H9 (cell line): Measurements from ENCODE around the gene HSPB2. TPM values are rescaled to one million over a fixed set of nuclear protein-coding genes. Genes with fewer than 3 reads are reported as not detected.
"Not testable (repeated sequence)": the region's sequence is repeated elsewhere in the genome, so short reads cannot be mapped to it uniquely, and the experiment has no call there.

Experiments
- DNase-seq: peaks from one replicate; pipeline ENCODE4 v3.0.0-alpha.2; 2017
- H2AFZ ChIP-seq: one replicate; pipeline ENCODE4 v1.6.1; 2013; ENCODE audit warnings: mild to moderate bottlenecking, low read length, control low read depth, moderate library complexity
- H2AK5ac ChIP-seq: 2 replicates; pipeline ENCODE4 v1.6.1; 2013; ENCODE audit warnings: low read length, control low read depth, mixed read lengths; ENCODE audit not compliant: insufficient read length
- H2BK120ac ChIP-seq: one replicate; pipeline ENCODE4 v1.6.1; 2013; ENCODE audit warnings: low read depth, mild to moderate bottlenecking, low read length, control low read depth, inconsistent platforms; ENCODE audit not compliant: poor library complexity, severe bottlenecking
- H2BK12ac ChIP-seq: 2 replicates; pipeline ENCODE4 v1.6.1; 2013; ENCODE audit warnings: low read length, control low read depth, mixed read lengths, low read depth; ENCODE audit not compliant: insufficient read length
- H2BK15ac ChIP-seq: 2 replicates; pipeline ENCODE4 v1.6.1; 2013; ENCODE audit warnings: low read depth, low read length, control low read depth
- H2BK20ac ChIP-seq: one replicate; pipeline ENCODE4 v1.6.1; 2013; ENCODE audit warnings: low read depth, mild to moderate bottlenecking, low read length, control low read depth, inconsistent platforms; ENCODE audit not compliant: poor library complexity, severe bottlenecking
- H2BK5ac ChIP-seq: 2 replicates; pipeline ENCODE4 v1.6.1; 2013; ENCODE audit warnings: low read length, control low read depth, mixed read lengths; ENCODE audit not compliant: insufficient read length
- H3K14ac ChIP-seq: 2 replicates; pipeline ENCODE4 v1.6.1; 2013; ENCODE audit warnings: low read length, control low read depth; ENCODE audit not compliant: insufficient read depth
- H3K18ac ChIP-seq: 2 replicates; pipeline ENCODE4 v1.6.1; 2013; ENCODE audit warnings: low read depth, mild to moderate bottlenecking, mixed read lengths, low read length, control low read depth; ENCODE audit not compliant: insufficient read length
- H3K23ac ChIP-seq: 2 replicates; pipeline ENCODE4 v1.6.1; 2013; ENCODE audit warnings: low read length, control low read depth, mixed read lengths, low read depth; ENCODE audit not compliant: insufficient read length
- H3K23me2 ChIP-seq: 2 replicates; pipeline ENCODE4 v1.6.1; 2013; ENCODE audit warnings: low read depth, mild to moderate bottlenecking, mixed read lengths, low read length, control low read depth; ENCODE audit not compliant: insufficient read length, poor library complexity, severe bottlenecking
- H3K27ac ChIP-seq: 2 replicates; pipeline ENCODE4 v1.5.1; 2013; ENCODE audit warnings: low read length, control low read depth, mixed read lengths, low read depth; ENCODE audit not compliant: insufficient read length
- H3K27me3 ChIP-seq: 2 replicates; pipeline ENCODE4 v1.6.1; 2013; ENCODE audit warnings: low read length, control low read depth, inconsistent platforms; ENCODE audit not compliant: insufficient read depth
- H3K4ac ChIP-seq: 2 replicates; pipeline ENCODE4 v1.6.1; 2013; ENCODE audit warnings: low read depth, mild to moderate bottlenecking, control low read depth, inconsistent platforms, low read length, moderate library complexity
- H3K4me1 ChIP-seq: 2 replicates; pipeline ENCODE4 v1.6.1; 2013; ENCODE audit warnings: low read length, control low read depth, inconsistent platforms; ENCODE audit not compliant: insufficient read depth
- H3K4me2 ChIP-seq: 2 replicates; pipeline ENCODE4 v1.6.1; 2013; ENCODE audit warnings: low read length, control low read depth, mixed read lengths; ENCODE audit not compliant: insufficient read length, insufficient read depth
- H3K56ac ChIP-seq: 2 replicates; pipeline ENCODE4 v1.6.1; 2013; ENCODE audit warnings: low read depth, mild to moderate bottlenecking, mixed read lengths, low read length, control low read depth; ENCODE audit not compliant: insufficient read length
- H3K79me1 ChIP-seq: 2 replicates; pipeline ENCODE4 v1.6.1; 2013; ENCODE audit warnings: low read depth, mild to moderate bottlenecking, moderate library complexity, low read length, control low read depth, inconsistent platforms; ENCODE audit not compliant: insufficient read depth, poor library complexity, severe bottlenecking
- H3K79me2 ChIP-seq: 2 replicates; pipeline ENCODE4 v1.6.1; 2013; ENCODE audit warnings: low read length, control low read depth, inconsistent platforms; ENCODE audit not compliant: insufficient read depth
- H3K9ac ChIP-seq: 2 replicates; pipeline ENCODE4 v1.6.1; 2013; ENCODE audit warnings: low read length, control low read depth, mixed read lengths; ENCODE audit not compliant: insufficient read length; ENCODE audit errors: extremely low read depth
- H3K9me3 ChIP-seq: one replicate; pipeline ENCODE4 v1.6.1; 2013; ENCODE audit warnings: low read depth, low read length, inconsistent platforms; ENCODE audit not compliant: control insufficient read depth
- H3T11ph ChIP-seq: one replicate; pipeline ENCODE4 v1.6.1; 2013; ENCODE audit warnings: mild to moderate bottlenecking, low read length, control low read depth, inconsistent platforms
- H4K20me1 ChIP-seq: one replicate; pipeline ENCODE4 v1.6.1; 2013; ENCODE audit not compliant: control insufficient read depth, insufficient read length, insufficient read depth
- H4K5ac ChIP-seq: 2 replicates; pipeline ENCODE4 v1.6.1; 2013; ENCODE audit warnings: low read depth, mild to moderate bottlenecking, mixed read lengths, low read length, control low read depth; ENCODE audit not compliant: insufficient read length
- H4K8ac ChIP-seq: replicated peaks from 2 replicates; pipeline ENCODE4 v1.6.1; 2013; ENCODE audit warnings: low read length, control low read depth, mixed read lengths, low read depth; ENCODE audit not compliant: insufficient read length
- H4K91ac ChIP-seq: 2 replicates; pipeline ENCODE4 v1.6.1; 2013; ENCODE audit warnings: low read depth, mild to moderate bottlenecking, moderate library complexity, mixed read lengths, low read length, control low read depth; ENCODE audit not compliant: insufficient read length
- H3K27ac Mint-ChIP-seq, 3 experiments: 2 replicates in 2 of 3; 3 replicates in 1 of 3; pipeline ENCODE4 v1.8.0; 2020 to 2021; ENCODE audit warnings: mixed read lengths in 3 of 3, mild to moderate bottlenecking in 1 of 3, moderate library complexity in 1 of 3
- H3K27me3 Mint-ChIP-seq: 2 replicates; pipeline ENCODE4 v1.8.0; 2021; ENCODE audit warnings: low read depth, mild to moderate bottlenecking, moderate library complexity, mixed read lengths
- H3K36me3 Mint-ChIP-seq, 3 experiments: 2 replicates in 2 of 3; 3 replicates in 1 of 3; pipeline ENCODE4 v1.8.0; 2020 to 2021; ENCODE audit warnings: low read depth in 3 of 3, mixed read lengths in 3 of 3; ENCODE audit not compliant: insufficient read depth in 1 of 3
- H3K4me1 Mint-ChIP-seq, 2 experiments: 2 replicates each; pipeline ENCODE4 v1.8.0; 2020; ENCODE audit warnings: mixed read lengths in 2 of 2
- H3K4me3 Mint-ChIP-seq, 2 experiments: 2 replicates in 1 of 2; 3 replicates in 1 of 2; pipeline ENCODE4 v1.8.0; 2020 to 2021; ENCODE audit warnings: mild to moderate bottlenecking in 2 of 2, mixed read lengths in 2 of 2, moderate library complexity in 1 of 2
- H3K9me3 Mint-ChIP-seq, 2 experiments: 2 replicates in 1 of 2; 3 replicates in 1 of 2; pipeline ENCODE4 v1.8.0; 2020; ENCODE audit warnings: mild to moderate bottlenecking in 2 of 2, mixed read lengths in 2 of 2, moderate library complexity in 1 of 2
- CTCF ChIP-seq: fragments of 200-600 bp; sonication (generic); conservative IDR thresholded peaks from 3 replicates; pipeline ENCODE4 v1.8.0; 2021; ENCODE audit warnings: antibody characterized with exemption, mild to moderate bottlenecking
- WGBS: extraction: QIAGEN DNeasy Blood & Tissue Kit; methylation state at CpG from one replicate; pipeline ENCODE4 v1.1.7; 2013; ENCODE audit warnings: missing lambda C conversion rate, low lambda C conversion rate, mixed read lengths; ENCODE audit not compliant: insufficient read length; ENCODE audit errors: extremely low coverage; 5-methylcytosine and 5-hydroxymethylcytosine counted together
- total RNA-seq: library from RNA; stranded (reverse); gene quantifications from 2 replicates; pipeline ENCODE4 v1.2.1, GENCODE V29; 2021

HSPB2 gene
- total RNA-seq, 1 experiment from 2014 or later: 0.22 TPM

- Histone ChIP-seq H3K23me2 (peaks cover 2% of the 10 kb centered on the region), H3K18ac (no peak overlapping the region), H2BK12ac (no peak overlapping the region), H3K79me2 (no peaks in the 10 kb centered on the region), H3K56ac (no peak overlapping the region), H4K20me1 (no peaks in the 10 kb centered on the region), H2BK5ac (no peak overlapping the region), H3T11ph (no peak overlapping the region), H3K23ac (no peak overlapping the region), H2AK5ac (no peak overlapping the region), H4K8ac (no peak overlapping the region), H3K79me1 (no peaks in the 10 kb centered on the region), H2AFZ (no peak overlapping the region), H2BK120ac (no peak overlapping the region), H3K9ac (no peak overlapping the region), H4K5ac (no peak overlapping the region), H3K4me2 (no peak overlapping the region), H3K27me3 (no peaks in the 10 kb centered on the region), H3K4me1 (no peaks in the 10 kb centered on the region), H3K14ac (no peak overlapping the region), H3K4ac (no peak overlapping the region), H4K91ac (no peak overlapping the region), H2BK20ac (no peak overlapping the region), H2BK15ac (no peak overlapping the region), H3K9me3 (no peaks in the 10 kb centered on the region), H3K27ac (no peak overlapping the region)
- Mint-ChIP-seq H3K27me3 (peaks cover 1% of the 10 kb centered on the region; the same call in 1 of the 2 replicates), H3K36me3 (no peaks in the 10 kb centered on the region), H3K9me3 (no peaks in the 10 kb centered on the region), H3K4me3 (no peak overlapping the region), H3K27ac (no peak overlapping the region), H3K4me1 (peaks cover 15 to 23% of the 10 kb centered on the region in 2 experiments)
- no peak for TF ChIP-seq CTCF
- no CpG with 5 or more reads among the region's 2 CpGs for WGBS
- no peak for DNase-seq
Measured at GRCh38 chr11:111932611-111932950, 20.0 kb downstream of the HSPB2 start.

GRCh38 chr11:111933176-111933575, 20.6 kb downstream of the HSPB2 start:
- not testable (repeated sequence) for H3K36me3 Mint-ChIP-seq, H4K20me1 ChIP-seq

More at GRCh38 chr11:111933176-111933575, 20.6 kb downstream of the HSPB2 start:
- not testable (repeated sequence) for H2BK12ac ChIP-seq, H2AK5ac ChIP-seq, H3K23ac ChIP-seq, H3K27me3 ChIP-seq, H2AFZ ChIP-seq, H3K27ac ChIP-seq, H4K91ac ChIP-seq, H4K8ac ChIP-seq, H3K4me2 ChIP-seq, H3K4me3 Mint-ChIP-seq, H3K18ac ChIP-seq, H3K27ac Mint-ChIP-seq, H3K4me1 ChIP-seq, H3K79me1 ChIP-seq, H3K27me3 Mint-ChIP-seq, H3K9me3 Mint-ChIP-seq, H3K9me3 ChIP-seq, DNase-seq, H3K56ac ChIP-seq, H2BK5ac ChIP-seq, H3K79me2 ChIP-seq, H3K14ac ChIP-seq, H3K9ac ChIP-seq, H2BK20ac ChIP-seq, H3K23me2 ChIP-seq, H2BK15ac ChIP-seq, H4K5ac ChIP-seq, H3K4ac ChIP-seq, H3T11ph ChIP-seq, H2BK120ac ChIP-seq
- no CpG with 5 or more reads among the region's 14 CpGs for WGBS
- H3K4me1 Mint-ChIP-seq: peaks cover 21 to 29% of the 10 kb centered on the region in 2 experiments
